Neural cell (in vitro differentiated cells): ENCODE data around the gene PID1. TPM values are rescaled to one million over a fixed set of nuclear protein-coding genes. Genes with fewer than 3 reads are reported as not detected.

Source experiments
- H2AFZ ChIP-seq: fragments of 200-600, 300-800 bp; sonication (generic), shearing (Covaris generic); 2 replicates; pipeline ENCODE4 v1.6.0; 2014; ENCODE audit warnings: low read depth, mild to moderate bottlenecking, antibody characterized with exemption, low read length, moderate library complexity
- H3F3A ChIP-seq: fragments of 200-600 bp; shearing (Covaris generic); 2 replicates; pipeline ENCODE4 v1.6.1; 2016; ENCODE audit warnings: mild to moderate bottlenecking, moderate library complexity, mixed read lengths, antibody characterized with exemption, low read length; ENCODE audit not compliant: insufficient read depth, poor library complexity, severe bottlenecking
- H3K27ac ChIP-seq: fragments of 200-600, 300-800 bp; sonication (generic), shearing (Covaris generic); 2 replicates; pipeline ENCODE4 v1.5.1; 2014; ENCODE audit warnings: mild to moderate bottlenecking, low read length, moderate library complexity
- H3K27me3 ChIP-seq: fragments of 300-800, 200-600 bp; sonication (generic), shearing (Covaris generic); 2 replicates; pipeline ENCODE4 v1.6.0; 2014; ENCODE audit warnings: mild to moderate bottlenecking, low read depth, low read length, moderate library complexity; ENCODE audit not compliant: insufficient read depth
- H3K36me3 ChIP-seq: fragments of 300-800, 200-600 bp; sonication (generic), shearing (Covaris generic); 2 replicates; pipeline ENCODE4 v1.5.1; 2014; ENCODE audit warnings: mild to moderate bottlenecking, antibody characterized with exemption, low read length, moderate library complexity; ENCODE audit not compliant: insufficient read depth
- H3K4me2 ChIP-seq: fragments of 300-800, 200-600 bp; sonication (generic), shearing (Covaris generic); 2 replicates; pipeline ENCODE4 v1.6.0; 2014; ENCODE audit warnings: mild to moderate bottlenecking, low read length
- H3K4me3 ChIP-seq: fragments of 300-800, 200-600 bp; sonication (generic), shearing (Covaris generic); 2 replicates; pipeline ENCODE4 v1.5.1; 2014; ENCODE audit warnings: mild to moderate bottlenecking, low read length, moderate library complexity
- H3K79me2 ChIP-seq: fragments of 200-600 bp; shearing (Covaris generic); replicated peaks from 2 replicates; pipeline ENCODE4 v1.6.0; 2014; ENCODE audit warnings: mild to moderate bottlenecking, low read length, moderate library complexity; ENCODE audit not compliant: insufficient read depth
- H3K9ac ChIP-seq: fragments of 300-800, 200-600 bp; sonication (generic), shearing (Covaris generic); 2 replicates; pipeline ENCODE4 v1.6.1; 2016; ENCODE audit warnings: mild to moderate bottlenecking, low read length, mixed read lengths
- H3K9me2 ChIP-seq: fragments of 200-600 bp; shearing (Covaris generic); 2 replicates; pipeline ENCODE4 v1.6.1; 2016; ENCODE audit warnings: mild to moderate bottlenecking, low read length, mixed read lengths; ENCODE audit not compliant: insufficient read depth
- H3K9me3 ChIP-seq: fragments of 200-600, 300-800 bp; sonication (generic), shearing (Covaris generic); 2 replicates; pipeline ENCODE4 v1.6.1; 2016; ENCODE audit warnings: mild to moderate bottlenecking, mixed run types, low read length, moderate library complexity, mixed read lengths
- H4K20me1 ChIP-seq: fragments of 200-600 bp; shearing (Covaris generic); 2 replicates; pipeline ENCODE4 v1.6.1; 2016; ENCODE audit warnings: mild to moderate bottlenecking, mixed run types; ENCODE audit not compliant: insufficient read depth
- CTCF ChIP-seq: fragments of 450-650 bp; IDR thresholded peaks from 2 replicates; pipeline ENCODE4 v1.5.1; 2014; ENCODE audit warnings: antibody characterized with exemption, mild to moderate bottlenecking, moderate library complexity; ENCODE audit not compliant: poor library complexity, severe bottlenecking
- EP300 ChIP-seq: fragments of 450-650 bp; conservative IDR thresholded peaks from 2 replicates; pipeline ENCODE4 v1.6.1; 2014; ENCODE audit warnings: antibody characterized with exemption, mild to moderate bottlenecking, moderate library complexity; ENCODE audit not compliant: poor library complexity, severe bottlenecking
- EZH2 ChIP-seq: fragments of 200-600, 300-800 bp; shearing (Covaris generic), sonication (generic); IDR thresholded peaks from 2 replicates; pipeline ENCODE4 v1.6.1; 2014; ENCODE audit warnings: antibody characterized with exemption, low read length, borderline replicate concordance, mild to moderate bottlenecking; ENCODE audit not compliant: insufficient read depth, poor library complexity, severe bottlenecking
- MXI1 ChIP-seq: fragments of 450-650 bp; conservative IDR thresholded peaks from 2 replicates; pipeline ENCODE4 v1.6.1; 2014; ENCODE audit warnings: antibody characterized with exemption, mild to moderate bottlenecking; ENCODE audit not compliant: poor library complexity, severe bottlenecking
- POLR2AphosphoS5 ChIP-seq: IDR thresholded peaks from 2 replicates; pipeline ENCODE4 v1.6.1; 2012
- RAD21 ChIP-seq: fragments of 450-650 bp; conservative IDR thresholded peaks from 2 replicates; pipeline ENCODE4 v1.6.1; 2014; ENCODE audit warnings: antibody characterized with exemption, mild to moderate bottlenecking, moderate library complexity
- SMC3 ChIP-seq: fragments of 450-650 bp; conservative IDR thresholded peaks from 2 replicates; pipeline ENCODE4 v1.6.1; 2014; ENCODE audit warnings: antibody characterized with exemption, mild to moderate bottlenecking, moderate library complexity; ENCODE audit not compliant: poor library complexity
- TAF1 ChIP-seq: IDR thresholded peaks from 2 replicates; pipeline ENCODE4 v1.6.1; 2012; ENCODE audit warnings: low read depth
- polyA plus RNA-seq: library from polyadenylated mRNA; depleted of rRNA; stranded (reverse); fragments of >200 nt; gene quantifications from 2 replicates; pipeline ENCODE4 v1.2.3, GENCODE V29; 2014
- TF ChIP-seq, protein P1 (sequence below): IDR thresholded peaks from 2 replicates; pipeline ENCODE4 v1.6.1; 2012; ENCODE audit warnings: borderline replicate concordance

Gene PID1
- polyA plus RNA-seq, 1 donor from 2014 or later = 11.0 TPM

GRCh38 chr2:229124136-229124535, 147.0 kb downstream of the PID1 start:
- no peak overlapping the region for H3K27ac ChIP-seq
- H4K20me1 ChIP-seq = no peaks in the 10 kb centered on the region
- TF ChIP-seq EZH2 = no peak
- TF ChIP-seq, protein P1, sequence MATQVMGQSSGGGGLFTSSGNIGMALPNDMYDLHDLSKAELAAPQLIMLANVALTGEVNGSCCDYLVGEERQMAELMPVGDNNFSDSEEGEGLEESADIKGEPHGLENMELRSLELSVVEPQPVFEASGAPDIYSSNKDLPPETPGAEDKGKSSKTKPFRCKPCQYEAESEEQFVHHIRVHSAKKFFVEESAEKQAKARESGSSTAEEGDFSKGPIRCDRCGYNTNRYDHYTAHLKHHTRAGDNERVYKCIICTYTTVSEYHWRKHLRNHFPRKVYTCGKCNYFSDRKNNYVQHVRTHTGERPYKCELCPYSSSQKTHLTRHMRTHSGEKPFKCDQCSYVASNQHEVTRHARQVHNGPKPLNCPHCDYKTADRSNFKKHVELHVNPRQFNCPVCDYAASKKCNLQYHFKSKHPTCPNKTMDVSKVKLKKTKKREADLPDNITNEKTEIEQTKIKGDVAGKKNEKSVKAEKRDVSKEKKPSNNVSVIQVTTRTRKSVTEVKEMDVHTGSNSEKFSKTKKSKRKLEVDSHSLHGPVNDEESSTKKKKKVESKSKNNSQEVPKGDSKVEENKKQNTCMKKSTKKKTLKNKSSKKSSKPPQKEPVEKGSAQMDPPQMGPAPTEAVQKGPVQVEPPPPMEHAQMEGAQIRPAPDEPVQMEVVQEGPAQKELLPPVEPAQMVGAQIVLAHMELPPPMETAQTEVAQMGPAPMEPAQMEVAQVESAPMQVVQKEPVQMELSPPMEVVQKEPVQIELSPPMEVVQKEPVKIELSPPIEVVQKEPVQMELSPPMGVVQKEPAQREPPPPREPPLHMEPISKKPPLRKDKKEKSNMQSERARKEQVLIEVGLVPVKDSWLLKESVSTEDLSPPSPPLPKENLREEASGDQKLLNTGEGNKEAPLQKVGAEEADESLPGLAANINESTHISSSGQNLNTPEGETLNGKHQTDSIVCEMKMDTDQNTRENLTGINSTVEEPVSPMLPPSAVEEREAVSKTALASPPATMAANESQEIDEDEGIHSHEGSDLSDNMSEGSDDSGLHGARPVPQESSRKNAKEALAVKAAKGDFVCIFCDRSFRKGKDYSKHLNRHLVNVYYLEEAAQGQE = no peak
- no peak for TF ChIP-seq CTCF
- TF ChIP-seq POLR2AphosphoS5 = no peak
- TF ChIP-seq TAF1 = no peak
- no peak for TF ChIP-seq EP300
- TF ChIP-seq RAD21 = no peak
- TF ChIP-seq MXI1 = no peak
- TF ChIP-seq SMC3 = no peak
- no peaks in the 10 kb centered on the region for H3K27me3 ChIP-seq
- H3K9ac ChIP-seq = no peak overlapping the region
- no peaks in the 10 kb centered on the region for H3K9me2 ChIP-seq
- H3K4me2 ChIP-seq = no peak overlapping the region
- H3K36me3 ChIP-seq = no peaks in the 10 kb centered on the region
- no peaks in the 10 kb centered on the region for H3K79me2 ChIP-seq
- peaks cover 3% of the 10 kb centered on the region for H3K9me3 ChIP-seq
- H3K4me3 ChIP-seq = no peak overlapping the region
- H3F3A ChIP-seq = no peaks in the 10 kb centered on the region
- H2AFZ ChIP-seq = no peak overlapping the region

DNA sequence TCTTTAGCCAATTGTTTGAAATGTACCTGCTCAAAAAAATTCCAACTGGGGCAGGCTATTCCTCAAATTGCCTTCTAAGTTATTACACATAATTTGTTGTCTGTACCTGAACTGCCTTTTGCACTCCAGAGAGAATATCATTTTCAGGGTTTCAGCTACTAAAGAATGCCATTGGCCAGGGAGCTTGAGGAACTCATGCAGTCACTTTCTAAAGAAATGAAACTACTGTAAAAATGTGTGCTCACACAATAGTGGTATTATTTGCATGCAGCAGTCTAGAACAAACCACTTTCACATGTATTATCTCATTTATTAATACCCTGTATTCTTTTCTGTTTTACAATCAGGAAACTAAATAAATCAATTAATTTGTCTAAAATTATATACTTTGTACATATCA, 152.2 kb downstream of the PID1 start:
- H2AFZ ChIP-seq = no peak overlapping the region
- H3K27ac ChIP-seq = no peak overlapping the region
- no peak overlapping the region for H3K4me2 ChIP-seq
- H3F3A ChIP-seq = no peaks in the 10 kb centered on the region
- TF ChIP-seq SMC3 = no peak
- TF ChIP-seq RAD21 = no peak
- TF ChIP-seq EP300 = no peak
- no peak for TF ChIP-seq CTCF
- no peak for TF ChIP-seq TAF1
- no peak for TF ChIP-seq POLR2AphosphoS5
- H3K9me2 ChIP-seq = no peaks in the 10 kb centered on the region
- no peaks in the 10 kb centered on the region for H3K27me3 ChIP-seq
- no peaks in the 10 kb centered on the region for H4K20me1 ChIP-seq
- H3K36me3 ChIP-seq = no peaks in the 10 kb centered on the region
- H3K79me2 ChIP-seq = no peaks in the 10 kb centered on the region
- no peak overlapping the region for H3K4me3 ChIP-seq
- no peaks in the 10 kb centered on the region for H3K9me3 ChIP-seq
- H3K9ac ChIP-seq = no peak overlapping the region
